Keratinocyte (primary cell): ENCODE data around the gene CARMIL1. TPM values are rescaled to one million over a fixed set of nuclear protein-coding genes. Genes with fewer than 3 reads are reported as not detected.

ENCODE experiments used
- DNase-seq: peaks from one replicate; pipeline ENCODE4 v3.0.0-alpha.2; 2011; ENCODE audit warnings: low read depth, missing footprints, low spot score
- FAIRE-seq: peaks from 2 replicates; lab custom pipeline; 2011; peaks lifted over from hg19 to GRCh38; lab: Jason Lieb, UNC
- H2AFZ ChIP-seq: 2 replicates; pipeline ENCODE4 v1.6.0; 2012; ENCODE audit warnings: low read length, control low read depth, inconsistent platforms; ENCODE audit not compliant: control insufficient read depth
- H3K27ac ChIP-seq: 2 replicates; pipeline ENCODE4 v1.5.1; 2011; ENCODE audit warnings: low read length; ENCODE audit not compliant: control insufficient read depth, insufficient read depth
- H3K27me3 ChIP-seq: 3 replicates; pipeline ENCODE4 v1.6.0; 2011; ENCODE audit warnings: low read length; ENCODE audit not compliant: control insufficient read depth, insufficient read depth; ENCODE audit errors: extremely low read depth
- H3K36me3 ChIP-seq, 2 experiments: 2 replicates in 1 of 2; 3 replicates in 1 of 2; pipeline ENCODE4 v1.5.1; 2011; ENCODE audit warnings: low read length in 2 of 2, mild to moderate bottlenecking in 1 of 2; ENCODE audit not compliant: control insufficient read depth in 2 of 2, insufficient read depth in 2 of 2; ENCODE audit errors: extremely low read depth in 1 of 2
- H3K4me1 ChIP-seq: 3 replicates; pipeline ENCODE4 v1.5.1; 2011; ENCODE audit warnings: low read length; ENCODE audit not compliant: control insufficient read depth, insufficient read depth; ENCODE audit errors: extremely low read depth
- H3K4me2 ChIP-seq: 3 replicates; pipeline ENCODE4 v1.6.0; 2011; ENCODE audit warnings: low read depth, low read length; ENCODE audit not compliant: control insufficient read depth, insufficient read depth; ENCODE audit errors: extremely low read depth
- H3K4me3 ChIP-seq, 3 experiments: fragments of 200-600 bp in 1 of 3; sonication (generic) in 1 of 3; 2 replicates in 2 of 3; 3 replicates in 1 of 3; pipeline ENCODE4 v1.5.1; 2011 to 2016; ENCODE audit warnings: low read length in 3 of 3, mild to moderate bottlenecking in 3 of 3, control low read depth in 2 of 3, inconsistent platforms in 1 of 3, low read depth in 1 of 3, mixed read lengths in 1 of 3, mixed run types in 1 of 3, moderate library complexity in 1 of 3; ENCODE audit not compliant: control insufficient read depth in 2 of 3, insufficient read depth in 2 of 3; ENCODE audit errors: extremely low read depth in 1 of 3
- H3K79me2 ChIP-seq: 2 replicates; pipeline ENCODE4 v1.6.0; 2012; ENCODE audit warnings: low read length; ENCODE audit not compliant: control insufficient read depth, insufficient read depth
- H3K9ac ChIP-seq: 3 replicates; pipeline ENCODE4 v1.6.0; 2011; ENCODE audit warnings: low read length; ENCODE audit not compliant: control insufficient read depth, insufficient read depth; ENCODE audit errors: extremely low read depth
- H3K9me1 ChIP-seq: 3 replicates; pipeline ENCODE4 v1.6.0; 2011; ENCODE audit warnings: low read length; ENCODE audit not compliant: control insufficient read depth, insufficient read depth; ENCODE audit errors: extremely low read depth
- H3K9me3 ChIP-seq: 2 replicates; pipeline ENCODE4 v1.5.1; 2012; ENCODE audit warnings: low read depth, low read length; ENCODE audit not compliant: control insufficient read depth
- H4K20me1 ChIP-seq: 3 replicates; pipeline ENCODE4 v1.6.0; 2011; ENCODE audit warnings: low read length; ENCODE audit not compliant: control insufficient read depth, insufficient read depth; ENCODE audit errors: extremely low read depth
- CTCF ChIP-seq, 3 experiments: IDR thresholded peaks in 1 of 3; conservative IDR thresholded peaks in 1 of 3; optimal IDR thresholded peaks in 1 of 3; 2 replicates in 2 of 3; 3 replicates in 1 of 3; pipeline versions ENCODE3 to v1.5.1; 2011; ENCODE audit warnings: low read length in 3 of 3, mild to moderate bottlenecking in 3 of 3, moderate library complexity in 2 of 3, control low read depth in 1 of 3, inconsistent platforms in 1 of 3; ENCODE audit not compliant: insufficient read depth in 2 of 3; ENCODE audit errors: extremely low read depth in 1 of 3
- EZH2 ChIP-seq: IDR thresholded peaks from one replicate; pipeline ENCODE4 v1.6.1; 2012; ENCODE audit warnings: inconsistent platforms, mild to moderate bottlenecking, low read length, moderate library complexity
- dilution Hi-C: fragments of 300-500 bp; cut with MboI; formaldehyde crosslinking; loops from one replicate; pipeline ENCODE4 v1.7.0; 2020; ENCODE audit warnings: low sequenced_read_pairs; ENCODE audit not compliant: extremely low pct_ligation_motif_present
- polyA plus RNA-seq, 5 experiments: library from polyadenylated mRNA; depleted of rRNA in 3 of 5; stranded (reverse) in 3 of 5; stranded (forward) in 1 of 5; unstranded in 1 of 5; fragments of >200 nt; gene quantifications; 1 replicate in 1 of 5; 2 replicates in 3 of 5; 3 replicates in 1 of 5; pipeline versions ENCODE4 v1.2.1 to v1.2.3, GENCODE V29; 2011 to 2012; ENCODE audit warnings: missing spikeins in 2 of 5, low read depth in 1 of 5, low replicate concordance in 1 of 5

The CARMIL1 gene
- polyA plus RNA-seq, 1 donor (not counting 4 experiments of a cell fraction or from before 2014, with no cell fraction given) = 18.9 TPM

DNA sequence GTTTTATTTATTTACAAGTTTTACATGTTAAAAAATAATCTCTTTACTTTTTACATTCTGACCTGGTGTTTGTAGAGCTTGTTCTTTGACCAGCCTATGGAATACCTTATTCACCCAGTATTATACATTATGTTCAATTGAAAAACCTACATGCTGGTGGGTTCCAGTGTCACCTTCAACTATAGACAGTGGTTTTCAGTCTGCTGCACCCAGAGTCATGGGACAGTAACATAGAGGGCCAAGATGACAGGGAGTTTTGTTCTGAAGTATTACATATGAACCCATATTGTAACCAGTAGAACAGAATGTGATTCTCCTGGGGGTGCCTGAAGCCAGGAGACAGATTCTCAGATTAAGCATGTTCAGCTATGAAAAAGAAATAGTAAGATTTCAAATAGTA lies 233.4 kb downstream of the CARMIL1 start:
- TF ChIP-seq CTCF (optimal IDR thresholded peaks at IDR 0.05 in 1 of 3, IDR thresholded peaks at IDR 0.05 in 1 of 3, conservative IDR thresholded peaks at IDR 0.05 in 1 of 3; ENCODE audit: extremely low read depth in 1 of 3, insufficient read depth in 2 of 3, low read length in 3 of 3) (no peak), EZH2 (no peak)
- Histone ChIP-seq H3K79me2 (no peaks in the 10 kb centered on the region), H3K27ac (no peak overlapping the region), H2AFZ (no peak overlapping the region), H3K36me3 (peaks cover 0 to 2% of the 10 kb centered on the region in 2 experiments), H3K27me3 (no peaks in the 10 kb centered on the region), H3K9me1 (no peaks in the 10 kb centered on the region), H3K9ac (no peak overlapping the region), H3K9me3 (no peaks in the 10 kb centered on the region), H3K4me2 (no peak overlapping the region), H3K4me3 (no peak overlapping the region), H3K4me1 (no peaks in the 10 kb centered on the region), H4K20me1 (no peaks in the 10 kb centered on the region)
- dilution Hi-C loops = no loop called here
- DNase-seq (no peak), FAIRE-seq (no peak)

GRCh38 chr6:25519856-25520255 lies 240.7 kb downstream of the CARMIL1 start:
- H3K4me1 ChIP-seq = no peaks in the 10 kb centered on the region
- no peak overlapping the region for H2AFZ ChIP-seq
- H3K9ac ChIP-seq = no peak overlapping the region
- TF ChIP-seq CTCF (optimal IDR thresholded peaks at IDR 0.05 in 1 of 3, IDR thresholded peaks at IDR 0.05 in 1 of 3, conservative IDR thresholded peaks at IDR 0.05 in 1 of 3; ENCODE audit: extremely low read depth in 1 of 3, insufficient read depth in 2 of 3, low read length in 3 of 3) = no peak
- no peak for TF ChIP-seq EZH2
- DNase-seq (no peak), FAIRE-seq (no peak)
- no peak overlapping the region for H3K4me3 ChIP-seq
- H3K27ac ChIP-seq = no peak overlapping the region
- H3K9me1 ChIP-seq = no peaks in the 10 kb centered on the region
- peaks cover 7 to 9% of the 10 kb centered on the region in 2 experiments for H3K36me3 ChIP-seq
- no peaks in the 10 kb centered on the region for H3K9me3 ChIP-seq
- H4K20me1 ChIP-seq = no peaks in the 10 kb centered on the region
- dilution Hi-C loops = no loop called here
- H3K27me3 ChIP-seq = no peaks in the 10 kb centered on the region
- no peaks in the 10 kb centered on the region for H3K79me2 ChIP-seq
- H3K4me2 ChIP-seq = no peak overlapping the region
